Activated naive CD4-positive, alpha-beta T cell treated with anti-CD3 and anti-CD28 coated beads, Interleukin-2, amount 10 ng/mL, durations not matched to agents 7 days and 5 days (primary cell): ENCODE results near the gene RAPGEF3.
A peak's percentile ranks its signal among the peaks of the same experiment; 100 is the strongest.

Experiments
- CTCF ChIA-PET: fragments of 350-600 bp; sonication (Branson Sonifier 250); formaldehyde crosslinking; loops from one replicate; lab custom pipeline; 2021; ENCODE audit warnings: antibody characterized with exemption; lab: Charles Lee
- DNase-seq: peaks from one replicate; pipeline ENCODE4 v3.0.0-alpha.2; 2020
- H3K27ac Mint-ChIP-seq: one replicate; pipeline ENCODE4 v1.8.0; 2021; ENCODE audit warnings: mild to moderate bottlenecking, moderate library complexity, mixed read lengths
- H3K27me3 Mint-ChIP-seq: one replicate; pipeline ENCODE4 v1.8.0; 2021; ENCODE audit warnings: mild to moderate bottlenecking, mixed read lengths
- H3K36me3 Mint-ChIP-seq: one replicate; pipeline ENCODE4 v1.8.0; 2021; ENCODE audit warnings: mixed read lengths
- H3K4me1 Mint-ChIP-seq: one replicate; pipeline ENCODE4 v1.8.0; 2021; ENCODE audit warnings: mixed read lengths
- H3K4me3 Mint-ChIP-seq: one replicate; pipeline ENCODE4 v1.8.0; 2021; ENCODE audit warnings: mild to moderate bottlenecking, moderate library complexity, mixed read lengths
- H3K9me3 Mint-ChIP-seq: one replicate; pipeline ENCODE4 v1.8.0; 2021; ENCODE audit warnings: mixed read lengths

RAPGEF3 gene

DNA sequence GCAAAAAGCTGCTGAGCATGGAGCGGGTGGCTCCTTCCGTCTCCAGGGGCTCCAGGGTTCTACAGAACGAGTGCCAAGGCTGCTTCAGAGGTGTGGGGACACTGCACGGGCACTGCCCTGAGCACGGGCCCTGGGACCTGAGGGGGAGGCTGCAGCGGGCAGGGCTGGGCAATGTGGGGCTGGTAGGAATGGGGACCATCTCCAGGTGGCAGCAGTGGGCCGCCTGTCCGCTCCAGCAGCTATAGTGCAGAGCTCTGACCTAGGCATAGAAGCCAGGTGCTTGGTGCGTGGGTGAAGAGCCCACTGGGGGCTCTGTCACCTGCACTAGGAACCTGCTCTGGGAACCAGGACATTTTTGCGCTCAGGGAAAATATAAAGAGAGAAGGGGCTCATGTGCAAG is 38.8 kb upstream of the RAPGEF3 start:
- no peaks in the 10 kb centered on the region for H3K9me3 Mint-ChIP-seq
- no peaks in the 10 kb centered on the region for H3K27me3 Mint-ChIP-seq
- peaks cover 46% of the 10 kb centered on the region for H3K4me1 Mint-ChIP-seq
- peak overlapping the region; percentile 90 for H3K27ac Mint-ChIP-seq
- no peak overlapping the region for H3K4me3 Mint-ChIP-seq
- CTCF ChIA-PET = interaction anchor here (0.8 to 29.3 kb wide), 9 partner anchors 10 to 90 kb away, joined by 3 to 716 read pairs (median 5); no protein-coding TSS in a partner anchor
- peaks cover 59% of the 10 kb centered on the region for H3K36me3 Mint-ChIP-seq
- peak; percentile 50 for DNase-seq

DNA sequence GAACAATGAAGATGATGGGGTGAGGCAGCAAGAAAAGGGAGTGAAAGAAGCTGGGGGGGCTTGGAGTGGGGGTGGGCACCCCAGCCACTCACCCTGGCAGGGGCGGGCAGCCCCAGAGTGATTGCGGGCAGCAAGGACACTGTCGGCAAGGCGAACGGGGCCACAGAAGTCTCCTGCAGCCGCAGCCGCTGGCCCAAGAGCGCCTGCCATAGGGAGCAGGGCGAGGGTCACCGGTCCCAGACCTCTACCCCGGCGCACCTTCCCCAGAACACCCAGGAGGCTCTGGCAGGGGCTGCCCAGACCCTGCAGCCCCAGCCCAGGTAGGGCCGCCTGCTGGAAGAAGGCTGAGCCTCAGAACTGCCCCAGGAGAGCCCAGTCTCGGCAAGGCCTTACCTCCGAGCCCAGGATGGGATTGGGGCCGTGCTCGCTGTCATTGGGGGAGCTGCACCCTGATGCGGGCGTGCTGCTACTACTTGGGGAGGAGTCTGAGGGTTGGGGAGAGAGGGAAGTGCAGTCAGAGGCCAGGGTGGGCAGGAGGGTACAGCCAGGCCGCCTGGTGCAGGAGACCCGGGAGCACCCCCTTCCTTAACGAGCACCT is 37.2 kb upstream of the RAPGEF3 start:
- Mint-ChIP-seq H3K36me3 (peaks cover 54% of the 10 kb centered on the region), H3K4me3 (no peak overlapping the region), H3K9me3 (no peaks in the 10 kb centered on the region), H3K27me3 (no peaks in the 10 kb centered on the region), H3K4me1 (peaks cover 31% of the 10 kb centered on the region), H3K27ac (peak overlapping the region; percentile 19)
- CTCF ChIA-PET = interaction anchor here (1.2 to 29.3 kb wide), 5 partner anchors 14 to 53 kb away, joined by 3 to 716 read pairs (median 21); no protein-coding TSS in a partner anchor
- no peak for DNase-seq

DNA sequence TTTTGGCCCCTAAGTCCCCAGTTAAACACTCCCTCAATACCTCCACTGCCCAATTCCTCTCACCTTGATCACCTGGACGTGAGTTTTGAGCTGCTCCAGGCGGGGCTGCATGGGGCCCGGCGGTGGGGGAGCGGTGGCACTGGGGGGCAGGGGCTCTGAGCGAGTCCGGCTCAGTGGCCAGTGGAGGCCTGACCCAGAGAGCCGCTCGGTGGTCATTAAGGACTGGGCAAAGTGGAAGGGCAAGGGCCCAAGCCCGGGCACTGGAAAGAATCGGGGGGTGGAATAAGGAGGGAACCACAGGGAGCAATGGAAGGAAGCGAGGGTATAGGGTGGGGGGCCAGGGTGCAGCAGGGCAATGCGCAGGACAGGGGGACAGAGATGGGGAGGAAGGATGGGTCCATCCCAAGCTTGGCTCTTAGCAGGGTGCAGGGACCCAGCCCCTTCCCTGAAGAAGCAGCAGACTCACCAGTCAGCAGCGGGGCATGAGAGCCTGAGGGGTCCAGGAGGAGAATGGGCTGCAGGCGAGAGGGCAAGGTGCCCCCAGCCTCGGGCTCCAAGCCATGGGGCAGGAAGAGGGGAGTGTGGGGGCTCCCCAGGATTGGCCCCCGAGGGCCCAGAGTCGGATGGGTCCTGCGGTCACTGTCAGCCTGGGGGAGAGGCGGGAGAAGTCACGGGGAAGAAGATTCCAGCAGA is 36.6 kb upstream of the RAPGEF3 start:
- DNase-seq = no peak
- CTCF ChIA-PET = interaction anchor here (5.3 to 29.3 kb wide), 2 partner anchors 40 to 52 kb away, joined by 29 to 716 read pairs; no protein-coding TSS in a partner anchor
- Mint-ChIP-seq H3K9me3 (no peaks in the 10 kb centered on the region), H3K27me3 (no peaks in the 10 kb centered on the region), H3K27ac (peak overlapping the region; percentile 45), H3K4me3 (no peak overlapping the region), H3K36me3 (peaks cover 58% of the 10 kb centered on the region), H3K4me1 (peaks cover 24% of the 10 kb centered on the region)

DNA sequence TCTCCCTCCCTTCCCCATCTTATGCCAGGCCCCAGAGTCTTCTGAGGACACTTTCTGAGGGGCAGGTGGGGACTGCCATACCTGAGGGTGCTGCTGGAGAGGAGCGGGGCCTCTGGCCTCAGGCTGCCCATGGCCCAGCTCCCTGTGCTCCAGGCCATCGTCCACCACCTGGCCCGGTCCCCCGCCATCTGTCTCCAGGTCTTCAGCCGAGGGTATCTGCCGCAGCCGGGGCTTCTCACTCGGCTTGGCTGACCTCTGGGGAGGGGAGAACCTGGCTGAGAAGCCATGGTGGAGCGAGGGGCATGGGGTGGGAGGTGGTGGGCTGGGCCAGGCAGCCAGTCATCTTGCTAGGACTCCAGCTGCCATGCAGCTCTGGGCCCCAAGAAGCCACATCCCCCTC is 36.0 kb upstream of the RAPGEF3 start:
- no peaks in the 10 kb centered on the region for H3K9me3 Mint-ChIP-seq
- CTCF ChIA-PET = interaction anchor here (5.3 to 29.3 kb wide), 2 partner anchors 41 to 52 kb away, joined by 29 to 716 read pairs; no protein-coding TSS in a partner anchor

DNA sequence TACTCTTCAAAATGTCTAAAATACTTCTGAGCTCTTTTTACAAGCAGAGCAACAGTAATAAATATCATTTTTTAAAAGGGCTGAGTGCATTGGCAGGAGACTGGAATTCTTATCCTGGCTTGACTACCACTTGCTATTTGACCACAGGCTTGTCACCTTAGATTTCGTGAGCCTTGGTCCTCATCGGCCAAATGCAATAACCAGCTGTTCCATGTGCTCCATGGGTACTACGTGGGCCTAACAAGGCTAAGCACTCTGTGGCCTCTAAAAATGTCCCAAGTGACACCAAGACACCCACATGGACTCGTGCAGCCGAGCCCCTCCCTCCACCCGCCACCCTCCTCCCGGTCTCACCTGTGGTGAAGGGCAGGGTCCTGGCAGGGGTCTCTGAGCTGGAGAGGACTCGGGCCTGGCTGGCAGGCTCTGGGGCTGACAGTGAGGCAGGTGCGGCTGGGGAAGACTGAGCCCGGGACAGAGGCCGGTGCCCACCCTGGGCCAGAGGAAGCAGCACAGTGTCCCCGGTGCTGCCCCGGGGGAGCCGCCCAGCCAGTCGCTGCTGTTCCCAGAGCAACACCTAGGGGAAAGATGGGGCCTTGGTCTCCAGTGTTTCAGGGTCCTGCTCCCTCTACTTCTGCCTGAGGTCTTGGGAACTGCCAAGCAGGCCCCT is 34.5 kb upstream of the RAPGEF3 start:
- Mint-ChIP-seq H3K27ac (no peak overlapping the region), H3K4me1 (peaks cover 12% of the 10 kb centered on the region), H3K27me3 (no peaks in the 10 kb centered on the region), H3K9me3 (no peaks in the 10 kb centered on the region), H3K4me3 (no peak overlapping the region), H3K36me3 (peaks cover 60% of the 10 kb centered on the region)
- no peak for DNase-seq
- CTCF ChIA-PET = interaction anchor here (2.9 to 5.3 kb wide), 3 partner anchors 9 to 50 kb away, joined by 13 to 29 read pairs (median 21); no protein-coding TSS in a partner anchor

More for the DNA sequence above, 36.0 kb upstream of the RAPGEF3 start:
- Mint-ChIP-seq H3K27ac (no peak overlapping the region), H3K4me1 (peaks cover 18% of the 10 kb centered on the region), H3K36me3 (peaks cover 57% of the 10 kb centered on the region), H3K27me3 (no peaks in the 10 kb centered on the region), H3K4me3 (no peak overlapping the region)
- no peak for DNase-seq

DNA sequence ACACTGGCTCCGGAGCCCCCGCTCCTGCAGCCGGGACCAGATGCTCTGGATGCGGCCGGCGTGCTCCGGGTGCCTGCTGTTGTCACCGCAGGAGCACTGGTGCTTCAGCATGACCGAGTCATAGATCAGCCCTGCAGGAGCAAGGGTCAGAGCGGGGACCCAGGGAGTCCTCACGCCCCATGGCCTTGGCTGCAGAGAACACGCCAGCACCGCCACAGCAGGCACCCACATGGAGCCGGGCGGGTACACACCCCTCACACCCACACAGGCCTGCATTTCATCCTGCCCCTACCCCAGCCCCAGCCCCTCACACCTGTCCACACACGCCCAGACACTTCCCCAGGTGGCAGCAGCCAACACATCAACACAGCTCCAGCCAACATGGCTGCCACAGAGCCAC is 33.2 kb upstream of the RAPGEF3 start:
- no peak overlapping the region for H3K4me3 Mint-ChIP-seq
- H3K4me1 Mint-ChIP-seq = peaks cover 6% of the 10 kb centered on the region
- CTCF ChIA-PET = interaction anchor here (1.0 to 5.3 kb wide), 6 partner anchors 10 to 49 kb away, joined by 3 to 29 read pairs (median 9); partner anchors contain the start of gene HDAC7
- peaks cover 64% of the 10 kb centered on the region for H3K36me3 Mint-ChIP-seq
- no peaks in the 10 kb centered on the region for H3K9me3 Mint-ChIP-seq
- H3K27ac Mint-ChIP-seq = peak overlapping the region; percentile 60
- DNase-seq = no peak
- no peaks in the 10 kb centered on the region for H3K27me3 Mint-ChIP-seq

DNA sequence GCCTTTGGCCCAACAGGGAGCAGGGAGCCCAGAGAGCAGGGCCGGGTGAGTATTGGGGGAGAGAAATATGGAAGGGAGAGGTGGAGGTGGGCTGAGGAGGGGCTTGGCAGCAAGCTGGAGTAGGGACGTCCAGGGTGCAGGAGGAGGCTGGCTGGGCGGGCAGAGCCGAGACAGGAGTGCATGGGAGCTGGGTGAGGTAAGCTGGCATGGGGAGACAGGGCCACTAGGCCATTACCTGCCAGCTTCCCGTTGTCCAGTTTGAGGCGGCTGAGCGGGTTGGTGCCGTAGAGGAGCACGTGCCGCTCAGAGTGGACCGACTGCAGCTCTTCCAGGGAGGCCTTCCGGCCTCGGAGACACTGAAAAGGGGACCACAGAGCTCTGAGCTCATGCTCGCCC is 32.7 kb upstream of the RAPGEF3 start:
- no peak for DNase-seq
- Mint-ChIP-seq H3K36me3 (peaks cover 69% of the 10 kb centered on the region), H3K4me1 (peaks cover 6% of the 10 kb centered on the region), H3K4me3 (no peak overlapping the region), H3K27me3 (no peaks in the 10 kb centered on the region), H3K9me3 (no peaks in the 10 kb centered on the region), H3K27ac (no peak overlapping the region)
- CTCF ChIA-PET = interaction anchor here (1.0 to 5.3 kb wide), 6 partner anchors 11 to 48 kb away, joined by 3 to 29 read pairs (median 9); partner anchors contain the start of gene HDAC7

DNA sequence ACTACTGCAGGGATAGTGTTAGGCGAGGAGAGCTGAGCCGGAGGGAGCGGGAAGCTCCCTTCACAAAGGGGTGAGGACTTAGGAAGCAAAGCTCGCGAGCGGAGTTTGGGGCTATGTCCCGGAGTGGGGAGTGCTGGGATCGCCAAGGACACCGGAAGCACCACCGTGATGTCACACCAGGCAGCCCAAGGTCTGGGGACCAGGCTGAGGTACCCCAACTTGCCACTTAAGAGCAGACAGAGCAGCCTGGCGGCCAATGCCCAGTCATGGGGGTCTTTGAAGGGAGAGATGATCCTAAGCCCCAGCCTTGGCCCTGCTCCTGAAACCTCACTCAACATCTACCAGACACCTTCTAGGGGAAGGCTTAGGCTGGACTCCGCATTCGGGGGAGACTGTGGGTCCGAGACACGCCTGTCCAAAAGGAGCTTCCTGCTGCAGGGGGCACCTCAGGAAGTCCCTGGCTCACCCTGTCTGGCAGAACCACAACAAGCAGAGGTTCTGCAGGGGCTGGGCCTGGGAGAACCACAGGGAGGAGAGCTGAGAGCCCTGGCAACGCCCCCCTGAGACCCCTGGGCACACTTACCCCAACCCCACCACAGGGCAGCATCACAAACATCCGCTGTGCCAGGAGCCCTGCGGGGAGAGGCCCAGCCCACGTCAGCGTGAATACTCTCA is 32.1 kb upstream of the RAPGEF3 start:
- CTCF ChIA-PET = interaction anchor here (1.3 to 5.3 kb wide), 5 partner anchors 11 to 48 kb away, joined by 3 to 29 read pairs (median 7); no protein-coding TSS in a partner anchor
- Mint-ChIP-seq H3K4me1 (peaks cover 6% of the 10 kb centered on the region), H3K4me3 (no peak overlapping the region), H3K36me3 (peaks cover 73% of the 10 kb centered on the region), H3K9me3 (no peaks in the 10 kb centered on the region), H3K27me3 (no peaks in the 10 kb centered on the region), H3K27ac (no peak overlapping the region)
- no peak for DNase-seq

DNA sequence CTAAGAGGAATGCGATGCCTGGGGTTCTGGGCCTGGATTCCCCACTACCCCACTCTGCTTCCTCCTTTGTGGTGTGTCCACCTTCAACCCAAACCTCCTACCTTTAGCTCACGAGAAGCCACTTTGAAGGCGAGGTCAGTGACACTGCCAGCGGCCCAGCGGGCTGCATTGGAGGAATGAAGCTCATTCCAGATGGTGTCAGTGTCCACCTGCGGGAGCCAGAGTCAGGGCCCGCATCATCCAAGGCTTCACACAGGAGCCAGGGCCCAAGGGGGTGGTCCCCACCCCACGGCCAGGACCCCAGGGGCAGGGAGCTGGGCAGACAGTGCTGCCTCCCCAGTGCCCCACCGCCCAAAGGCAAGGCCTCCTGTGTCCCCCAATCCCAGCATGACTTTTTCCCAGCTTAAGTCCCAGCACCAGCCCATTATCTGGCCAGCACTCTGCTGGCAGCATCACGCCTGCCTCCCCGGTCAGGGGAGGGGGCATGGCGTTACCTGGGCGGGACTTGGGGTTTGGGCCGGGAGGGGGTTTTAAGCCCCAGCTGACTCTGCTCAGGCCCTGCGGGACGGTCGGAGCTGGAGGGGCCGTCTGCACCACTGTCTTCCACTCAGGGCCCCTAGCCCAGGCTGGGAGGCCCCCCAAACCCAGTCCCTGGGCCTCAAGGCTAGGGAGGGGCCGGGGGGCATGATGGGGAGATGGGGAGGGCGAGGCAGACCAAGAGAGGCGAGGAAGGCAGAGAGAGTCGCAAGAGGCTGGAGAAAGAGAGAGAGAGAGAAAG is 31.2 kb upstream of the RAPGEF3 start:
- Mint-ChIP-seq H3K36me3 (peaks cover 75% of the 10 kb centered on the region), H3K27me3 (no peaks in the 10 kb centered on the region), H3K9me3 (no peaks in the 10 kb centered on the region), H3K4me1 (peaks cover 6% of the 10 kb centered on the region), H3K4me3 (no peak overlapping the region), H3K27ac (no peak overlapping the region)
- CTCF ChIA-PET = interaction anchor here (1.0 to 3.7 kb wide), 7 partner anchors 11 to 74 kb away, joined by 3 to 24 read pairs (median 4); no protein-coding TSS in a partner anchor
- DNase-seq = no peak

DNA sequence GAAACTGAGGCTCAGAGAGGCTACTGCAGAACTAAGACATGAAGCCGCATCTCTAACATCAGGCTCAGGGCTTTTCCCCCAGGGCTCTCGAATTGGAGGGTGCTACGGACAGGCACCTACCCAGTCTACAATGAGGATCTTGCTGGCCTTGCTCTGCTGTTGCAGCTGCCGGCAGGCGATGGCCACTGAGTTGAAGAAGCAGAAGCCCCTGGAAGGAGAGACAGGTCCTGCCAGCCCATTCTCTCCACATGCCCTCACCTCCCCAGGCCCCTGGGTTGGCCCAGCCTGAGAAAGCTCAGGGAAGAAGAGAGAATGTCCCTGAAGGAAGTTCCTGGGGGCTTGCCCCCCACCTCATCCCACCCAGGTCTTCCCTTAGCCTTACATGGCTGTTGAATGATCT is 30.5 kb upstream of the RAPGEF3 start:
- Mint-ChIP-seq H3K36me3 (peaks cover 76% of the 10 kb centered on the region), H3K4me3 (no peak overlapping the region), H3K4me1 (peaks cover 6% of the 10 kb centered on the region), H3K27ac (peak overlapping the region; percentile 67), H3K9me3 (no peaks in the 10 kb centered on the region), H3K27me3 (no peaks in the 10 kb centered on the region)
- CTCF ChIA-PET = interaction anchor here (1.0 to 3.7 kb wide), 6 partner anchors 12 to 74 kb away, joined by 3 to 24 read pairs (median 4); no protein-coding TSS in a partner anchor
- no peak for DNase-seq

DNA sequence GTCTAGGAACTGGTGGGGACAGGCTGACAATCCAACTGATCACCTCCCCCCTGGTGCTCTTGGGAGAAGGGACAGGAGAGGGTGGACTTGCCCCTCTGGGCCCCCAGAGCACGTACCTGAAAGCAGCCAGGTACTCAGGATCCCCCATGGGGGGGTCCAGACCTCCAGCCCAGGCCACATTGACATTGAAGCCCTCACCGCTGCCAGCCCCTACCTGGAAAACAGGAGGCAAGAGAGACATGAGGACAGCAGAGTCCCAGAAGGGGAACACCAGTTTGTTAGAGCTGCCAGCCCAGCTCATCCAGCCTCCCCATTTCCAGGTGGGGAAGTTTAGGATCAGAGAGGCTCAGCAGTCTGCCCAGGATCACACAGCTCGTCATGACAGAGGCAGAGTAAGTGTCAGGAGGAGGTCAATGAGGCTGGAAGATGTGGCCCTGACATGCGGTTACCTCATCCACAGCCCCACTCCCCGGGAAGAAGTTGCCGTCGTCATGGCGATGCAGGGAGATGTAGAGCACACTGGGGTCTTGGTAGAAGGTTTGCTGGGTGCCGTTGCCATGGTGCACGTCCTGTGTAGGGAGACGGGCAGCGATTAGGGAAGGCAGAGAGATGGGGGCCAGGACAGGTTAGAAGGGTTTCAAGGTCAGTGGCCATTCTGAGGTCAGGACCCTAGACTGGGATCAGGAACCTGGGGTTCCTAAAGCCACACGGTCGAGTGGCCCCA is 29.1 kb upstream of the RAPGEF3 start:
- peaks cover 71% of the 10 kb centered on the region for H3K36me3 Mint-ChIP-seq
- H3K4me1 Mint-ChIP-seq = peaks cover 4% of the 10 kb centered on the region
- H3K4me3 Mint-ChIP-seq = no peak overlapping the region
- CTCF ChIA-PET = interaction anchor here (1.1 to 3.7 kb wide), 3 partner anchors 17 to 51 kb away, joined by 3 to 24 read pairs (median 3); no protein-coding TSS in a partner anchor
- H3K27ac Mint-ChIP-seq = peak overlapping the region; percentile 62
- no peak for DNase-seq
- H3K27me3 Mint-ChIP-seq = no peaks in the 10 kb centered on the region
- no peaks in the 10 kb centered on the region for H3K9me3 Mint-ChIP-seq

DNA sequence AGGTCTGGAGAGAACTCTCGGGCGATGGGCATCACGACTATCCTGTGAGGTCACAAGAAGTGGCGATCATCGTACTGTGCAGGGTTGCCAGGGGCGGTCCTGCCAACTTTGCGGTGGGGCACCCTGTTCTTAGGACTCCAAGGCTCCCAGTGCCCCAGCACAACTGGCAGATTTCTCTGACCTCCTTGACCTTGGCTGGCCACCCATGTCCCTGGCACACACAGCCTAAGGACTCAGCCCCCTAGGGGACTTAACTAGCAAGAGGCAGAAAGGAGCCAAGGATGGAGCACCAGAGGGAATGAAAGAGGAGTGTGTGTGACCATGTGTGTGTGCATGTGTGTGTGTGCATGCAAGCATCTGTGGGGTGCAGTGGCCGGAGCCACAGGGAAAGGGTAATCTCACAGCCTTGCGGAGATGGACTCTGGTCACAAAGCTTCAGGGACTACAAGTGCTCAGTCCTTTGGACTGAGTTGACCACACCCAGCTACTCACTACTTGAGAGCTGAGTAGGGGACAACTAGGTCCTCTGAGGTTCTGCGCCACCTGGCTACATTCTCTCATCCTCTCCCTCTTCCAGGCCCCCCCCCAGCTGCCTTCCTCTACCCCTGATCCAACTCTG is 28.1 kb upstream of the RAPGEF3 start:
- CTCF ChIA-PET = interaction anchor here (0.9 to 3.7 kb wide), 6 partner anchors 15 to 53 kb away, joined by 3 to 24 read pairs (median 3); no protein-coding TSS in a partner anchor
- DNase-seq = no peak
- Mint-ChIP-seq H3K36me3 (peaks cover 66% of the 10 kb centered on the region), H3K27me3 (no peaks in the 10 kb centered on the region), H3K27ac (peak overlapping the region; percentile 28), H3K4me3 (no peak overlapping the region), H3K4me1 (peaks cover 4% of the 10 kb centered on the region), H3K9me3 (no peaks in the 10 kb centered on the region)
